ENCODE measurements around the gene ANP32A. TPM values are rescaled to one million over a fixed set of nuclear protein-coding genes. Genes with fewer than 3 reads are reported as not detected.

ANP32A gene
- total RNA-seq, 4 donors from 2014 or later = 25.5 to 101 (median 31.3) TPM

GRCh38 chr15:68789534-68790241 is 31.0 kb downstream of the ANP32A start:
- 72% methylated on average over 4 of the region's 7 CpGs for WGBS
- TF ChIP-seq POLR2A (IDR thresholded peaks at IDR 0.05) (no peak), POLR2AphosphoS5 (IDR thresholded peaks at IDR 0.05) (no peak), EP300 (IDR thresholded peaks at IDR 0.05) (no peak), CTCF (IDR thresholded peaks at IDR 0.05) (no peak)
- DNase-seq (ENCODE audit: low spot score in 2 of 2) = no peak
- H3K4me1 ChIP-seq = peaks cover 79% of the 10 kb centered on the region
- H3K27me3 ChIP-seq = no peaks in the 10 kb centered on the region
- peak overlapping the region; percentile 50 for H3K27ac ChIP-seq
- H3K36me3 ChIP-seq = peaks cover 10% of the 10 kb centered on the region
- H3K4me3 ChIP-seq = no peak overlapping the region
- no peaks in the 10 kb centered on the region for H3K9me3 ChIP-seq

GRCh38 chr15:68789091-68789490 is 31.6 kb downstream of the ANP32A start:
- peak overlapping the region; percentile 50 for H3K27ac ChIP-seq
- H3K27me3 ChIP-seq = no peaks in the 10 kb centered on the region
- H3K4me3 ChIP-seq = no peak overlapping the region
- no peak for DNase-seq (ENCODE audit: low spot score in 2 of 2)
- TF ChIP-seq CTCF (IDR thresholded peaks at IDR 0.05) (no peak), POLR2AphosphoS5 (IDR thresholded peaks at IDR 0.05) (no peak), POLR2A (IDR thresholded peaks at IDR 0.05) (no peak), EP300 (IDR thresholded peaks at IDR 0.05) (no peak)
- WGBS = 40% methylated on average over 1 of the region's 1 CpG
- H3K36me3 ChIP-seq = peaks cover 10% of the 10 kb centered on the region
- H3K4me1 ChIP-seq = peaks cover 75% of the 10 kb centered on the region
- H3K9me3 ChIP-seq = no peaks in the 10 kb centered on the region

GRCh38 chr15:68788264-68788624 is 32.5 kb downstream of the ANP32A start:
- H3K4me3 ChIP-seq = no peak overlapping the region
- DNase-seq (ENCODE audit: low spot score in 2 of 2) = no peak
- peaks cover 10% of the 10 kb centered on the region for H3K36me3 ChIP-seq
- peaks cover 67% of the 10 kb centered on the region for H3K4me1 ChIP-seq
- 86% methylated on average over 7 of the region's 8 CpGs for WGBS
- no peak for TF ChIP-seq CTCF (IDR thresholded peaks at IDR 0.05)
- no peak for TF ChIP-seq POLR2AphosphoS5 (IDR thresholded peaks at IDR 0.05)
- TF ChIP-seq POLR2A (IDR thresholded peaks at IDR 0.05) = no peak
- no peak for TF ChIP-seq EP300 (IDR thresholded peaks at IDR 0.05)
- H3K9me3 ChIP-seq = no peaks in the 10 kb centered on the region
- no peaks in the 10 kb centered on the region for H3K27me3 ChIP-seq
- peak overlapping the region; percentile 6 for H3K27ac ChIP-seq

GRCh38 chr15:68787609-68788263 is 33.0 kb downstream of the ANP32A start:
- no peaks in the 10 kb centered on the region for H3K27me3 ChIP-seq
- peak overlapping the region; percentile 6 for H3K27ac ChIP-seq
- 68% methylated on average over 12 of the region's 17 CpGs for WGBS
- TF ChIP-seq POLR2AphosphoS5 (IDR thresholded peaks at IDR 0.05) (no peak), EP300 (IDR thresholded peaks at IDR 0.05) (no peak), CTCF (IDR thresholded peaks at IDR 0.05) (no peak), POLR2A (IDR thresholded peaks at IDR 0.05) (no peak)
- peaks cover 13% of the 10 kb centered on the region for H3K36me3 ChIP-seq
- H3K4me1 ChIP-seq = peaks cover 62% of the 10 kb centered on the region
- no peak for DNase-seq (ENCODE audit: low spot score in 2 of 2)
- H3K9me3 ChIP-seq = no peaks in the 10 kb centered on the region
- H3K4me3 ChIP-seq = no peak overlapping the region

DNA sequence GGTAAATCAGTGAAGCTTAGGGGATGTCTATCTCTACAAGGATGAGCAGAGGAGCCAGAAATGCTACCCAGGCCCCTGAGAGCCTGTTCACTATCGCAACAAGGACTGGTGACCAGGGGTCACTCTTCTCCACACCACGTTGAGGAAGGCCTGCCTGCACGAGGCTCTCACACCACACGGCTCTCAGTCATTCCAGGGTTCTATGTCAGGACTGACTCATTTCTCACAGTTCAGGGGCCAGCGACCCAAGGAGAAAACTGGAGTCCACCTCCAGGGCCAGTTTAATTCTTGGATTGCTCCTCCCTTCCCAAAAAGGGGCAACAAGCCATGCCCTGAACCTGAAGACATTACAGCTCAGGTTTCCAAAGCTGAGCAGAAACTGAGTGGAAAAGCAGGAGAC is 33.9 kb downstream of the ANP32A start:
- TF ChIP-seq POLR2A (IDR thresholded peaks at IDR 0.05) (no peak), POLR2AphosphoS5 (IDR thresholded peaks at IDR 0.05) (no peak), EP300 (IDR thresholded peaks at IDR 0.05) (no peak), CTCF (IDR thresholded peaks at IDR 0.05) (no peak)
- Histone ChIP-seq H3K4me1 (peaks cover 52% of the 10 kb centered on the region), H3K9me3 (no peaks in the 10 kb centered on the region), H3K27me3 (no peaks in the 10 kb centered on the region), H3K4me3 (no peak overlapping the region), H3K36me3 (peaks cover 22% of the 10 kb centered on the region), H3K27ac (no peak overlapping the region)
- DNase-seq (ENCODE audit: low spot score in 2 of 2) = no peak
- WGBS = 81% methylated on average over 5 of the region's 5 CpGs
